SK-N-SH (cell line): ENCODE data around the gene RNF167. TPM values are rescaled to one million over a fixed set of nuclear protein-coding genes. Genes with fewer than 3 reads are reported as not detected.

Source experiments
- CTCF ChIA-PET: fragments of 300-600, 350-600 bp; formaldehyde crosslinking; extraction: SDS; loops from one replicate; lab custom pipeline; 2021; lab: Yijun Ruan, JAX
- POLR2A ChIA-PET: fragments of 350-600 bp; sonication (Branson Sonifier 250); formaldehyde crosslinking; extraction: SDS; loops from one replicate; lab custom pipeline; 2020; ENCODE audit warnings: antibody characterized with exemption, inconsistent platforms; lab: Yijun Ruan, JAX
- DNase-seq: peaks from one replicate; pipeline ENCODE4 v3.0.0; 2012
- H2AFZ ChIP-seq: fragments of 200-600 bp; sonication (generic); 2 replicates; pipeline ENCODE4 v1.8.1; 2016; ENCODE audit warnings: antibody characterized with exemption, mild to moderate bottlenecking, low read depth
- H3F3A ChIP-seq: fragments of 200-600 bp; sonication (generic); replicated peaks from 2 replicates; pipeline ENCODE3; 2016; ENCODE audit warnings: antibody characterized with exemption, mild to moderate bottlenecking; ENCODE audit not compliant: insufficient read depth
- H3K27ac ChIP-seq, 2 experiments: fragments of 200-500 bp in 1 of 2; fragments of 200-600 bp in 1 of 2; sonication (Bioruptor generic) in 1 of 2; sonication (generic), shearing (Covaris generic) in 1 of 2; 2 replicates each; pipeline versions ENCODE4 v1.5.1 to v1.6.1; 2014 to 2016; ENCODE audit warnings: low read depth in 2 of 2, inconsistent platforms in 1 of 2, low read length in 1 of 2, mild to moderate bottlenecking in 1 of 2, mixed read lengths in 1 of 2
- H3K27me3 ChIP-seq: fragments of 200-600 bp; sonication (generic), shearing (Covaris generic); 2 replicates; pipeline ENCODE4 v1.6.1; 2016; ENCODE audit warnings: mixed run types; ENCODE audit not compliant: insufficient read depth
- H3K36me3 ChIP-seq, 2 experiments: fragments of 200-500 bp in 1 of 2; fragments of 200-600 bp in 1 of 2; sonication (Bioruptor generic) in 1 of 2; sonication (generic) in 1 of 2; replicated peaks in 1 of 2; 2 replicates each; pipeline versions ENCODE3 to v1.5.1; 2014 to 2016; ENCODE audit warnings: low read length in 1 of 2, mild to moderate bottlenecking in 1 of 2; ENCODE audit not compliant: insufficient read depth in 2 of 2, control insufficient read depth in 1 of 2
- H3K4me1 ChIP-seq, 2 experiments: fragments of 200-500 bp in 1 of 2; fragments of 200-600 bp in 1 of 2; sonication (Bioruptor generic) in 1 of 2; sonication (generic), shearing (Covaris generic) in 1 of 2; 2 replicates each; pipeline versions ENCODE4 v1.5.1 to v1.6.1; 2014 to 2016; ENCODE audit warnings: low read depth in 1 of 2, low read length in 1 of 2, mixed run types in 1 of 2; ENCODE audit not compliant: insufficient read depth in 2 of 2, control insufficient read depth in 1 of 2
- H3K4me2 ChIP-seq: fragments of 200-600 bp; sonication (generic), shearing (Covaris generic); 2 replicates; pipeline ENCODE4 v1.6.1; 2017; ENCODE audit warnings: mixed run types
- H3K4me3 ChIP-seq, 2 experiments: fragments of 200-500 bp in 1 of 2; fragments of 200-600 bp in 1 of 2; sonication (Bioruptor generic) in 1 of 2; sonication (generic), shearing (Covaris generic) in 1 of 2; 2 replicates each; pipeline versions ENCODE4 v1.5.1 to v1.8.1; 2014 to 2016; ENCODE audit warnings: low read depth in 2 of 2, inconsistent platforms in 1 of 2, low read length in 1 of 2, mild to moderate bottlenecking in 1 of 2, mixed read lengths in 1 of 2, moderate library complexity in 1 of 2
- H3K79me2 ChIP-seq: fragments of 200-600 bp; sonication (generic); 2 replicates; pipeline ENCODE4 v1.8.1; 2017; ENCODE audit warnings: mild to moderate bottlenecking; ENCODE audit not compliant: insufficient read depth
- H3K9ac ChIP-seq: fragments of 200-600 bp; sonication (generic); 2 replicates; pipeline ENCODE4 v1.6.1; 2017; ENCODE audit warnings: mixed run types
- H3K9me2 ChIP-seq: fragments of 200-600 bp; sonication (generic); 2 replicates; pipeline ENCODE4 v1.6.1; 2017; ENCODE audit warnings: mixed run types
- H3K9me3 ChIP-seq: fragments of 200-600 bp; sonication (generic); 2 replicates; pipeline ENCODE4 v1.6.1; 2017; ENCODE audit warnings: mixed run types, mild to moderate bottlenecking, moderate library complexity
- H4K20me1 ChIP-seq: fragments of 200-600 bp; sonication (generic); 2 replicates; pipeline ENCODE4 v1.6.1; 2017; ENCODE audit warnings: mild to moderate bottlenecking, mixed run types; ENCODE audit not compliant: insufficient read depth
- CTCF ChIP-seq: fragments of 200-600 bp; sonication (generic); IDR thresholded peaks from 2 replicates; pipeline ENCODE4 v1.6.1; 2017; ENCODE audit warnings: antibody characterized with exemption, mild to moderate bottlenecking, moderate library complexity
- ELF1 ChIP-seq: IDR thresholded peaks from 2 replicates; pipeline ENCODE4 v1.4.0; 2012
- EZH2phosphoT487 ChIP-seq: fragments of 200-600 bp; sonication (generic); IDR thresholded peaks from 2 replicates; pipeline ENCODE4 v1.6.1; 2017; ENCODE audit warnings: low read depth, mixed run types, mild to moderate bottlenecking, antibody characterized with exemption, moderate library complexity, borderline replicate concordance
- FOSL2 ChIP-seq: IDR thresholded peaks from 2 replicates; pipeline ENCODE4 v1.4.0; 2012; ENCODE audit warnings: low read depth, mild to moderate bottlenecking, moderate library complexity, borderline replicate concordance
- FOXJ3 ChIP-seq: sonication (generic); formaldehyde crosslinking; IDR thresholded peaks from 2 replicates; pipeline ENCODE4 v1.5.1; 2020; ENCODE audit warnings: mild to moderate bottlenecking, missing genetic modification reagents
- FOXM1 ChIP-seq: IDR thresholded peaks from 2 replicates; pipeline ENCODE4 v1.4.0; 2012; ENCODE audit warnings: low read depth, mild to moderate bottlenecking
- JUND ChIP-seq: IDR thresholded peaks from 2 replicates; pipeline ENCODE4 v1.4.0; 2012
- MEF2A ChIP-seq: IDR thresholded peaks from 2 replicates; pipeline ENCODE4 v1.4.0; 2012; ENCODE audit warnings: low read depth, borderline replicate concordance
- NFIC ChIP-seq: IDR thresholded peaks from 2 replicates; pipeline ENCODE4 v1.4.0; 2012; ENCODE audit warnings: borderline replicate concordance
- PBX3 ChIP-seq: IDR thresholded peaks from 2 replicates; pipeline ENCODE4; 2012
- RAD21 ChIP-seq: IDR thresholded peaks from 2 replicates; pipeline ENCODE4 v1.6.1; 2012; ENCODE audit warnings: mild to moderate bottlenecking, low read length
- RCOR1 ChIP-seq: fragments of 150-350 bp; IDR thresholded peaks from 2 replicates; pipeline ENCODE4 v1.6.1; 2017; ENCODE audit warnings: antibody characterized with exemption, low read length
- REST ChIP-seq: IDR thresholded peaks from 2 replicates; pipeline ENCODE4 v1.6.1; 2012; ENCODE audit warnings: mild to moderate bottlenecking, low read depth, low read length, moderate library complexity
- RXRA ChIP-seq: IDR thresholded peaks from 2 replicates; pipeline ENCODE4 v1.4.0; 2012; ENCODE audit warnings: low read depth, mild to moderate bottlenecking, borderline replicate concordance
- SIN3A ChIP-seq: IDR thresholded peaks from 2 replicates; pipeline ENCODE4 v1.6.1; 2012; ENCODE audit warnings: low read depth, mild to moderate bottlenecking, low read length, moderate library complexity, borderline replicate concordance
- TAF1 ChIP-seq: IDR thresholded peaks from 2 replicates; pipeline ENCODE4 v1.6.1; 2012; ENCODE audit warnings: low read depth, mild to moderate bottlenecking, low read length, moderate library complexity, borderline replicate concordance
- TCF12 ChIP-seq: IDR thresholded peaks from 2 replicates; pipeline ENCODE4 v1.4.0; 2012
- USF2 ChIP-seq: fragments of 150-350 bp; IDR thresholded peaks from 2 replicates; pipeline ENCODE4 v1.6.1; 2017; ENCODE audit warnings: antibody characterized with exemption, low read length, low read depth, borderline replicate concordance
- WGBS: methylation state at CpG from one replicate; pipeline ENCODE4 v1.1.6; 2017; ENCODE audit warnings: low lambda C conversion rate; 5-methylcytosine and 5-hydroxymethylcytosine counted together
- polyA plus RNA-seq, 3 experiments: library from polyadenylated mRNA; depleted of rRNA; stranded (reverse); fragments of >200 nt; gene quantifications; 2 replicates each; pipeline ENCODE4 v1.2.3, GENCODE V29; 2012

RNF167 gene
- polyA plus RNA-seq, 1 of the 3 experiments (the other 2 are of a cell fraction): 115 TPM

GRCh38 chr17:4893272-4893671, 46.8 kb upstream of the RNF167 start:
- Histone ChIP-seq H3K4me1 (no peaks in the 10 kb centered on the region), H4K20me1 (no peaks in the 10 kb centered on the region), H3K9me2 (no peaks in the 10 kb centered on the region), H2AFZ (no peak overlapping the region), H3K79me2 (no peaks in the 10 kb centered on the region), H3K4me3 (no peak overlapping the region), H3K9ac (no peak overlapping the region), H3K36me3 (peaks cover under 1 to 56% of the 10 kb centered on the region in 2 experiments), H3F3A (peaks cover under 1% of the 10 kb centered on the region), H3K4me2 (no peak overlapping the region), H3K27ac (no peak overlapping the region), H3K9me3 (no peaks in the 10 kb centered on the region), H3K27me3 (no peaks in the 10 kb centered on the region)
- TF ChIP-seq SIN3A (no peak), NFIC (no peak), FOXJ3 (CRISPR knock-in tag) (no peak), TAF1 (no peak), REST (no peak), JUND (no peak), USF2 (no peak), FOSL2 (no peak)
- WGBS: 94% methylated on average over 18 of the region's 18 CpGs
- POLR2A ChIA-PET: no interaction called here
- DNase-seq: no peak
- CTCF ChIA-PET: interaction anchor here (2.0 to 16.4 kb wide), 2 partner anchors 11 to 107 kb away, joined by 4 to 235 read pairs; partner anchors contain the start of genes GLTPD2 and VMO1

- DNase-seq: no peak
- Histone ChIP-seq H3K4me3 (no peak overlapping the region), H3K9me3 (no peaks in the 10 kb centered on the region), H3K27me3 (no peaks in the 10 kb centered on the region), H2AFZ (no peak overlapping the region), H4K20me1 (no peaks in the 10 kb centered on the region), H3K79me2 (no peaks in the 10 kb centered on the region), H3K4me1 (no peaks in the 10 kb centered on the region), H3K36me3 (peaks cover 0 to 63% of the 10 kb centered on the region in 2 experiments), H3F3A (no peaks in the 10 kb centered on the region), H3K4me2 (no peak overlapping the region), H3K9ac (no peak overlapping the region), H3K27ac (no peak overlapping the region), H3K9me2 (no peaks in the 10 kb centered on the region)
- CTCF ChIA-PET: interaction anchor here (0.9 to 1.4 kb wide), 3 partner anchors 9 to 107 kb away, joined by 3 to 4 read pairs (median 3); partner anchors contain the start of genes CHRNE and VMO1
- POLR2A ChIA-PET: no interaction called here
- WGBS: 95% methylated on average over 14 of the region's 31 CpGs
- TF ChIP-seq EZH2phosphoT487: no peak
- no peak for TF ChIP-seq TCF12
- no peak for TF ChIP-seq CTCF
- no peak for TF ChIP-seq ELF1
- no peak for TF ChIP-seq FOSL2
- TF ChIP-seq MEF2A: no peak
- TF ChIP-seq RAD21: no peak
- TF ChIP-seq FOXM1: no peak
- TF ChIP-seq PBX3: no peak
- no peak for TF ChIP-seq SIN3A
- TF ChIP-seq FOXJ3 (CRISPR knock-in tag): no peak
- TF ChIP-seq RCOR1: no peak
- TF ChIP-seq RXRA: no peak
Observed at GRCh38 chr17:4893721-4894560, 46.1 kb upstream of the RNF167 start.
